GM21390 (cell line): Measurements from ENCODE around the gene DLGAP4.

Experiments
- ATAC-seq: cut with Tn5 transposase; IDR thresholded peaks from one replicate; pipeline ENCODE4 v1.9.1; 2021; ENCODE audit not compliant: unreplicated experiment

DLGAP4 gene, protein sequence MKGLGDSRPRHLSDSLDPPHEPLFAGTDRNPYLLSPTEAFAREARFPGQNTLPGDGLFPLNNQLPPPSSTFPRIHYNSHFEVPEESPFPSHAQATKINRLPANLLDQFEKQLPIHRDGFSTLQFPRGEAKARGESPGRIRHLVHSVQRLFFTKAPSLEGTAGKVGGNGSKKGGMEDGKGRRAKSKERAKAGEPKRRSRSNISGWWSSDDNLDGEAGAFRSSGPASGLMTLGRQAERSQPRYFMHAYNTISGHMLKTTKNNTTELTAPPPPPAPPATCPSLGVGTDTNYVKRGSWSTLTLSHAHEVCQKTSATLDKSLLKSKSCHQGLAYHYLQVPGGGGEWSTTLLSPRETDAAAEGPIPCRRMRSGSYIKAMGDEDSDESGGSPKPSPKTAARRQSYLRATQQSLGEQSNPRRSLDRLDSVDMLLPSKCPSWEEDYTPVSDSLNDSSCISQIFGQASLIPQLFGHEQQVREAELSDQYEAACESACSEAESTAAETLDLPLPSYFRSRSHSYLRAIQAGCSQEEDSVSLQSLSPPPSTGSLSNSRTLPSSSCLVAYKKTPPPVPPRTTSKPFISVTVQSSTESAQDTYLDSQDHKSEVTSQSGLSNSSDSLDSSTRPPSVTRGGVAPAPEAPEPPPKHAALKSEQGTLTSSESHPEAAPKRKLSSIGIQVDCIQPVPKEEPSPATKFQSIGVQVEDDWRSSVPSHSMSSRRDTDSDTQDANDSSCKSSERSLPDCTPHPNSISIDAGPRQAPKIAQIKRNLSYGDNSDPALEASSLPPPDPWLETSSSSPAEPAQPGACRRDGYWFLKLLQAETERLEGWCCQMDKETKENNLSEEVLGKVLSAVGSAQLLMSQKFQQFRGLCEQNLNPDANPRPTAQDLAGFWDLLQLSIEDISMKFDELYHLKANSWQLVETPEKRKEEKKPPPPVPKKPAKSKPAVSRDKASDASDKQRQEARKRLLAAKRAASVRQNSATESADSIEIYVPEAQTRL

DNA sequence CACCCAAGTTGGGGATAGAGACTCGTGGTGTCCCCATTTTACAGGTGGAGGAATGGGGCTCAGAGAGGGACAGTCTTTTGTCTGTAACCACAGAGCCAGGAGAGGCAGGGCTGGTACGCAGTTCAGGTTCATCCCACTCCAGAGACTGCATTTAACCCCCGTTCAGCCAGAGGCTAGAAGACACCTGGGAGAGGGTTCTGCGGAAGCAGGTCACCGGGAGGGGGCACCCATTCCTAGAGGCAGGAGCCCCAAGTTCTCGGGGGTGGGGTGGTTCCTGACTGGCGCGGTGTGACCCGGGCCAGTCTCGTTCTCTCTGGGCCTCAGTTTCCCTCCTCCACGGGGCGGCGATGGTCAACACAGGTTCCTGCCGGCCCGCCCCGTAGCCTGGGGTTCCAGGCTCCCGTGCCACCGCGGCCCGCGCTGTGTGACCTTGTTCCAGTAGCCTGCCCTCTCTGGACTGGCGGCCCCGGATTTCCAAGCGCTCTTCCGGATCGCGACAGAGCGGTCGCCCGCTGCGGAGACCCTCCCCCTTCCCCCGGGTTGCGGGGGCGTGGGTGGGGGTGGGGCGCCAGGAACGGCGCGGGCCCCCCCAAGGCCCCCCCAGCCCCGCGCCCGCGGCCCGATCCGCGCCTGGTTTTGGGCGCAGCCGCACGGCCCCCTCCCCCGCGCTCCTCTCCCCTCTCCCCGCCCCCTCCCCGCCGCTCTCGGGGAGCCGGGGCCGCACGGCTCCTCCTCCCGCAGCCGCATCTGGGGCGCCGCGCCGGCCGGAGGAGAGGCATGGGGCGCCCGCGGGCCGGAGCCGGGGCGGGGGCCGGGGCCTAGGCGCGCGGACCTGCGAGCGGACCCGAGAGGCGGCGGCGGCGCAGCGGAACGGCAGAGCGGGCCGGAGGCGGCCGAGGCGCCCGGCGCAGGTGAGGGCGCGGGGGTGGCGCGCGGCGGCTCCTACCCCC lies at the start of gene DLGAP4:
Gene DLGAP4, plus strand, starts transcription at position 738 of the 950 bp plus-strand sequence. CDS start 125,379 bp downstream, outside the sequence.
- ATAC-seq: no peak

DNA sequence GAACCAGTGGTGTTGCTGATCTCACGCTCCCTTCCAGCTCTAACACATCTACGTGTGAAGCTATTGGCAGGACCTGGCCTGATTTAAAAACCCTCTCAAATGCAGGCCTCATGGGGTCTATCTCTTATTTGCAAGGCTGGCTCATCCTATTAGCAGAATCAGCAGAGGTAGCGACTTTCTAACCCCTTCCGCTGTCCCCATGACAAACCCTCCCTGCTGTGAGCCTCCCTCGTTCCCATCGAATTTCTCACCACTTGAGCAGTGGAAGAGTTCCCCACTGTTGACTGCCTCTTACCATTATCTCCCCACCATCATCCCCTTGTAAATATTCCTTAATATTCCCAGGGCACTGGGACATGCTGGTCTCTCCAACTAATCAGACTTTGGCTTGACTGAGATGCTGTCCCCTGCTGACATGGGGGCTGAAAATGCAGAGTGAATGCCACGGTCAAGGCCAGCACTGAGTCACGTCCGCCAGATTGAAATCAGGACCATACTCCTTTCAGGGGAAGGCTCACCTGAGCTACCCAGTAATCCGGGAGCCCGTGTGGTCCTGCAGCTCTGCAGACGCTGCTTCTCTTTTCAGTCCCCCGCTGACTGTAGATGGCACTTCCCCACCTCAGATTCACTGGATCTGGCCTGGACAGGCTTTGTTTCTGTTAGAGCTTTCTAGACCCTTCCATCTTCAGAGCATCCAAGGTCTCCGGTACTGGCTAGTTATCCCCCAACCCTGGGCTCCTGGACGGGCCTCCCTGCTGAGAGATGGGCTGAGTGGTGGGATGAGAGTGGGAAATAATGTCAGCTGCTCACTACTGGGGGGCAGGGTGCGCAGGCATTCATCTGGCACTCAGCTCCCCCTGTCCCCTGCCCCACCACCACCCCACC lies 46.7 kb upstream of the DLGAP4 start:
- ATAC-seq: no peak

DNA sequence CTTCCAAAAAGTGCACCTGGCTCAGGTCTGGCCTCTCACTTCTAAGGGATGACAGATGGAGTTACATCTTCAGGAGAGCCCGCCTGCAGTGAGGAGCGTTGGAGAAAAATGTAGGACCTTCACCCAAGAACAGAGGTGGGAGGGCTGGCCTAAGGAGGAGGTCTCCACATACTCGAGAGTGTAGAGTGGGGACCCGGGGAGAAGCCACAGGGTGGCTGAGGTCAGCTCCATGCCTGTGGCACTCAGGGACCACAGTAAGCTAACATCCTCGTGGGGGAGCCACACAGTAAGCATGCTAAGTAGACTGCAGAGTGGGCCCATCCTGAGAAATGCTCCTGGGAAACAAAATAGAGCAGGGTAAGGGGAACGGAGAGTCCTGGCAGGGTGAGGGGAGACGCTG lies 45.8 kb upstream of the DLGAP4 start:
- no peak for ATAC-seq

DNA sequence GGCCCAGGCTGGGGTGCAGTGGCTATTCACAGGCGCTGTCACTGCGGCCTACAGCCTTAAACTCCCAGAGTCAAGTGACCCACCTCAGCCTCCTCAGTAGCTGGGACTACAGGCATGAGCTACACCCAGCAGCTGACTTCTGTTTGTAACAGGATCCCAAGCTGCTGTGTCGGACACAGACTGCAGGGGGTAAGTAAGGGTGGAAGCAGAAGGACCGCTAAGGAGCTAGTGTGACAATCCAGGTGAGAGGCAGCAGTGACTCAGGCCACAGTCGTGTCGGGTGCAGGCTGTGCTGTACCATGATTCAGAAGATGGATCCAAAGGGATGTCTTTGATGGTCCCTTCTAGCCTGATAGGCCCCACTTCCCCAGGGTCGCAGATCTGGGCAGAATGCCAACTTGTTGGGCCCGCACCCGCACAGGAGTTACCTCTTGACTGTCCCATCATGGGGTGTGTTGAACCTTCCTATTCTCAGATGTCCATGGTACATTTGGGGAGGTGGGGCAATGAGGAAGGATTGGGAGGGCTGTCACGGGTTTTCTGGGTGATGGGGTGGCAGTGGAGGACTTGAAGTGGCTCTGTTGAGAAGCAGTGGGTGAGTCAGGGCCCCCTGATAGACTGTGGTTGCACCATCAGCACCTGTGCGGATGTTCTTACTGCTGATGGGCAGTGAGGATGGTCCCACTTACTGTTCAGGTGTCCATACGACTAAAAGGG lies 44.6 kb upstream of the DLGAP4 start:
- no peak for ATAC-seq

DNA sequence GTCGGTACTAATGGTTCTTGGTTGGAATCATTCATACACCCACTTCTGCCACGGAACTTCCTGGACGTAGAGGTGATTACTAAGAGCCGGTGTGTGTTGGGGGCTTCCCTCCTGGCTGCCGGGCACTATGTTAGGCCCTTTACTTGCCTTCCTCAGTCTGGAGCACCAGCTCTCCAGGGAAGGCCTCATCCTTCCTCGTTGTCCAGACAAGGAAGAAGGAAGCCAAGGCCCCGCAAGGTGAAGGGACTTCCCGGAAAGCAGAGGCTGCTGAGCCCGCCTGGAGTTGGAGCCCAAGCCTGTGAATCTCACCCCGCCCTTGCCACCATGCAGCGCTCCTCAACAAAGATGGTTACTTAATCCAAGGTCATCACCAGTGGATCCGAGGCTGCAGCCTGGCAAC lies 43.7 kb upstream of the DLGAP4 start:
- no peak for ATAC-seq

DNA sequence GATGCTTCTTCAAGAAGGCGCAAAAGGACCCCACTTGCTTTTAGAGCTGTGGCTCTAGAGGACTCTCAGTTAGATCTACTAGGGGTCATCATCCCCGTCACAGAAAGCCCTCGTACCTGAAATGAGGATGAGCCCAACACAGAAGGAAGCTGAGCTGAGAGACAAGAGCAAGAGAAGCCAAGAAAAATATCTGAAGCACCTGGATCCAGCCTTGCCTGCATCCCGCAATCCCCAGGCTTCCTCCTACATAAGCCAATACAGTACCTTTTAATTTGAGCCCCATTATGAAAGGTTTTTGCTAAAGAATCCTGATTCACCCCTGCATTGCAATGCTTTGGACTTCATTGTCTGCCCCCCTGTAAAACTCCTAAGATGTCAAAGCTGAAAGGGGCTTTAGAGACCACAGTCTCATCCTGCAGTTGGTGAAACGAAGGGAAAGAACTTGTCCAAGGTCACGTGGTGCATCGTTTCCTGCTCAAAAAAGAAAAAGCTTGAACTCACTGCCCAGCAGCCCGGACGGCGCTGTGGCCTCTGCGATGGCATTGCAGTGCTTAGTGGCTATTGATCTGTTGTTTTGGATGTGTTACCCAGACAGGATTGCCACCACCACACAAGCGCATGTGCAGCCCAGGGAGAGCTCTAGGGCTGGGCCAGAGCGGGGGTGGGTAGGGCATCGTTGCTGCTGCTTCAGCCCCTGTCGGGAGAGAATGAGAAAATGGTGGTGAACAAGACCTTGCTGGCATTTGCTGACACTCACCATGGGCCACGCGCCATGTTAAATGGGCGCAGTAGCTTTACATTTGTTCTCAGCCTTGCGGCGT lies 41.5 kb upstream of the DLGAP4 start:
- no peak for ATAC-seq

DNA sequence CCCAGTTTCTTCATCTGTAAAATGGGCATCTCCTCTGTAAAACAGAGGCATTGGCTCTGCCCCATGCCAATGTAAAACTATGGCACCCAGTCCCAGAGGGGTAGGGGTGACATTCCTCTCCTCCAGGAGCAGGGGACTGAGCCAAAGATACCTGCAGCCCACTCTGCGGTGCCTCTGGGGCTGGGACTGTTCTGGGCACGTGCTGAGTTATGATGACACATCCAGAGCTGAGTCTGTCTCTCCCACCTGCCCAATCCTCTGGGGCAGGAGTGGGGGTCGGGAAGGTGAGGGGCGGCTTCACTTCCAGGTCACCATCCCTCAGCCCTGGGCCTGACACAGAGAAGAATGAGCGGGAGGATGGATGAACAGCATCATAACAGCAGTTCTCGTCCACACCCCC lies 40.0 kb upstream of the DLGAP4 start:
- no peak for ATAC-seq

DNA sequence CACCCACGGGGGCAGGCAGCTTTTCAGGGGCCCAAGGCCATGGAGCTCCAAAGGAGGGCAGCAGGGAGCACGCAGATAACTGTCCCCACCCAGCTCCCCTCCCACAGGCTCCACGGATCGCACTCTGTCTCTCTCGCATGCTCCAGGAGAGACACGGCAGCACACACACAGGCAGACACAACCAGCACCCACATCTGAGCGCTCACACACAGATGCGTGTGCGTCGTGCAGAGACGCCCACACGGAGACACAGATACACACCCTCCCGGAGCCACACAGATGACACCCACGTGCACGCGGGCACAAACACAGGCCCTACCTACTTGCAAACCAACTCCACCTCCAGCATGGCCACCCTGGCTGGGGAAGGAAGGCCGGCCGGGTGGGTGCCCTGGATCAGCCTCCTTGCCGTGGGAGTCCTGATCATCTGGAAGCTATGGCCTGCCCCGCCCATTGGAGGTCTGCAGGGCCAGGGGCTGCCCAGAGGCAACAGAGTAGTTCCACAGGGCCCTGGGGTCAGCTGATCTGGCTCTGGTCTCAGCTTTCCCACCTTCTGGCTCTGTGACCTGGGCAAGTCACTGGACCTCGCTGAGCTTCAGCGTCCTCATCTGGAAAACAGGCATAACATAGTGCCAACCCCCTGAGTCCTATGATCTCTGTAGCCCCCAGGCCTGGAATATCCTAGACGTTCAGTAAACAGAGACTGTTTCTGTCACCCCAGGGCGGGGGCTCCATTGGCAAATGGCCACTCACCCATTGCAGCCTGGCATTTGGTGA lies 38.3 kb upstream of the DLGAP4 start:
- no peak for ATAC-seq

DNA sequence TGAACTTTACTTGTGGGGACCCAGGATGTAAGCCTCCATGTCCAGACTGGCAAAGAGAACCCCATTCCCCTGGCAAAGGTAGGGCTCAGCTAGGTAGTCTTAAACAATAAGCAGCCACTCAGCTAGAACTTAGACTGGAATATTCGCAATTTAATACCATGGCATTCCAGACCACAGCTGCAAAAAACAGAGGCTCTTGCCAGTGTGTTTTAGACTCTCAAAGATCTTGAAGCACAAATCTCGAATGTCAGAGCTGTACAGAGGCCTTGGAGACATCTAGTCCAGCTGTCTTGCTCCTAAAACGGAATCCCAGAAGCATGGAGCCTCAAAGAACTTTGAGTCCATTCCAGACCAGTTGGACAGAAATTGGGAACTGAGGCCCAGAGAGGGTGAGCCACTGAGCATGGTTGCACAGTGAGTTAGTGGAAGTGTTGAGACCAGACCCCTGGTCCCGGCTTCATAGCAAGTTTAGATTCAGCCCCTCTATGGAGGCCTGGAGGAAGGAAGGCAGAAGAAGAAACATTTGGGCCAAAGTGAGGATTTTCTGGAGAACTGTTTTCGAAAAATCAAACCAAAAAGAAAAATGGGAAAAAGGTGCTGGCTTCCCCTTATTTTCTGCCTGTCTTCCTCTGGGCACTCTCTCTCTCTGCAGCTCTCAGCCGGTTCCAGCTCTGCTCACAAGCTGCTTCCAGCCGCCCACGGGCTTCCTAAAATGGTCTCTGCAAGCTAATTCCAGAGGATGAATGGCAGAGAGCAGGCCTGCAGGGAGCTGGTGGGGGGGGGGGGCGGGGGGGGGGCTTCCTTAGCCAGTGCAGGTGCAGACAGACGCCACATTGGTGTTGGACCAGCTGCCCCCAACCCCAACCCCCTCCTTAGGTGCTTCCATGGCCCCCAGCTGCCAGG lies 37.4 kb upstream of the DLGAP4 start:
- ATAC-seq: no peak

DNA sequence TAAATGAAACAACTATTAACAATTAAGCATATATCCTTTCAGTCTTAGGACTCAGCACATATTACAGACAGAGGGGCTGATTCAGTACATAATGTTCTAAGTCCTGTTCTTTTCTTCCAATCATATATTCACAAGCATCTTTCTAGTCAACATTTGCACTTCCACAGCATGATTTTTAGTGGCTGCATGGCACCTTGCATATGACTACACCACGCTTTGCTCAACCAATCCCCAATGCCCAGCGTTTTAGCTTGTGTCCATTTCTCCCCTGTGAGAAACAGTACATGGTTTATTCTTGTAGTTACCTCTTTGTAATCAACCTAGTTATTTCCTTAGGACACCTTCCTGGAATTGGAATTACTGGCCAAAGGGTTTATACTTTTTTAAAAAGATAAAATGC lies 36.6 kb upstream of the DLGAP4 start:
- ATAC-seq: no peak

DNA sequence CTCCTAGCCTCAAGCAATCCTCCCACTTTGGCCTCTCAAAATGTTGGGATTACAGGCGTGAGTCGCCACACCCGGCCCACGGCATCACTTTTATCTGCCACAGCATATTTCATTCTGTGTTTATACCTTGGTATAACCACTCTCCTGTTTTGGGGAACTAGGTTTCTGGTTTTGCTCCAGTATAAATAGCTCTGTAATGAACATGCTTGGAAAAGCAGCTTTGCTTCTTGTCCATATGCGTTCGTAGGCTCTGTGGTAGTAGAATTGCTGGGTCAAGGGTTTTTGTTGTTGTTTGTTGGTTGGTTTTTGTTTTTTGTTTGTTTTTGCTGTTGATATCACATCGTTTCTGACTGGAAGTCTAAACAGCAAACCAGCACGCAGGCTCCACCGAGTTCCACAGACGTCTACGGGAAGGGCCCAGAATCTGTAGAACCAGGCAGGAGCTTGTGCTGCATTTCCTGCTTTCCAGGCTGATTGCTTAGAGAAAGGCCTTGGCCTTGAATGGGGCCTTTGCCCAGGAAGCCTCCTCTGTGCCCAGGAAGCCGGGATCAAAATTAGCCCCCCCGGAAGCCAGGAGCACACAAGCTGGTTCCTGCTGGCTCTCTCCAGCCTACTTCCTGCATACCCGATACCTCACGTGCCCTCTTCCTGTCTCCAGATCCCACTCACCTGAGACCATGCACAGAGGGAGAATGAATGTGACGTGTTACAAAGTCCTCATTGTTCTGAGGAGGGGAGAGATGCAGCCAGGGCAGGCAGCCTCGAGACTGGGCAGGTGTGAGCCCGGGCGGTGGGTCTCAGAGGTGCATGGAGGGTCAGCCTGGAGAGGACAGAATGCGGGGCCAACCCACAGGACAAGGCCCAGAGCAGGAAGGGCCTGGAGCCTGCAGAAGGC lies 35.1 kb upstream of the DLGAP4 start:
- ATAC-seq: no peak

DNA sequence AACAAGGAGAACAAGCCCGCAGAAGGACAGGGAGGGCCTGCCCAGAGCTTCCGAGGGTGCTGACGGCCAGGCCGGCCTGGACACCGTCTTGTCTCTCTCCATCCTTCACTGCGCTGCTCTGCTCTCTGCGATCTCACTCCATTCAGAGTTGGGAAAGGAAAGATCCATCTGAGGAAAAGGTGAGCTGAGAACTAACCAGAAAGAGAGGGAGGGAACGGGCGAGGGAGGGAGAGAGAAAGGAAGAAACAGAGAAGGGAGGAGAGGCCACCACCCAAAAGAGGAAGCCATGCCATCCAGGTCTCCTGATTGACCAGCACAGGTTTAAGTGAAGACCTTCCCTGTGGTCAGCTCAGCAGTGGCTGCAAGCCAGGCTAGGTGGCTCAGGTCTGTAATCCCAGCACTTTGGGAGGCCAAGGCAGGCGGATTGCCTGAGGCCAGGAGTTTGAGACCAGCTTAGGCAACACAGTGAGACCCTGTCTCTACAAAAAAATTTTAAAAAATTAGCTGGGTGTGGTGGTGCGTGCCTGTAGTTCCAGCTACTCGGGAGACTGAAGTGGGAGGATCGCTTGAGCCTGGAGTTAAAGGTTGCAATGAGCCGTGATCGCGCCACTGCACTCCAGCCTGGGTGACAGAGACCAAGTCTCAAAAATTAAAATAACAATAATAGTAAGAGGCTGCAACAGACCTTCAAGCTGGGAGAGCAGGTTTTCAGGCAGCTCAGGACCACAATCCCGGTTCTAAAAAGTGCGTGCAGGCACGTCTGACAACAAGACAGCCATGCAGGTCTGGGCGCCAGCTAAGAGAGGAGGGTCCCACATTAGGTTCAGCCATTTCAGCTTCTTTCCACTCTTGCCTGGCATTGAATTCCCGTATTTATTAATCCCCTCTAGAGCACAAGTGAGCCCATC lies 34.2 kb upstream of the DLGAP4 start:
- ATAC-seq: no peak

DNA sequence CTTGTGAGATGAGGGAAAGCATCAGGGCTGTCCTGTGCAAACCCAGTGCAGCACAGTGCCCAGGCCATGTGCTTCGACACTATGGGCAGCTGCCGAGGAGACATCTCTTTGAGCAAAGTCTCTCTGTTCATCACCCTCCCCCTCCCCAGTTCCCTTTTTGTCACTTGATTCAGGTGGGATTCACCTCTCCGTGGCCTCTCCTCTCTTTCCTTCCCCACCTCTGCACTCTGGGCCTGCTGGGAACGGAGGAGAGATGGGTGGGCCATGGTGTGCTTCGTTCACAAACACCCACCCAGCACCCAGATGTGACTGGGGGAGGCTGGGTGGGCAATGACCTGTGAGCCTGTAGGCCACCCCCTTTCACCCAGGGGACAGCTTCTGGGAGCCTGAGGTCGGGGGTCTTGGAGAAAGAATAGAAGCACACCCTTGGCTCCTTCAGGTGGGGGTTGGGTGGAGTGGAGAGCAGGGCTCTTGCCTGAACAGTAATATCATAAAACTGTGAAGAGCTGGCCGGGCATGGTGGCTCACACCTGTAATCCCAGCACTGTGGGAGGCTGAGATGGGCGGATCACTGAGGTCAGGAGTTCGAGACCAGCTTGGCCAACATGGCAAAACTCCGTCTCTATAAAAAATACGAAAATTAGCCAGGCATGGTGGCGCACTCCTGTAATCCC lies 33.5 kb upstream of the DLGAP4 start:
- ATAC-seq: no peak
